MM.1S (cell line): ENCODE results near the gene GPC5.

Experiments
- DNase-seq: peaks from one replicate; pipeline ENCODE4 v3.0.0-alpha.2; 2015
- H2AFZ ChIP-seq: fragments of 300-600 bp; sonication (generic); 2 replicates; pipeline ENCODE4 v1.6.0; 2016; ENCODE audit warnings: antibody characterized with exemption, low read length
- H3F3A ChIP-seq: fragments of 300-600 bp; sonication (generic); 2 replicates; pipeline ENCODE4 v1.6.1; 2016; ENCODE audit warnings: mild to moderate bottlenecking, antibody characterized with exemption, low read length, moderate library complexity, mixed read lengths; ENCODE audit not compliant: insufficient read depth
- H3K27ac ChIP-seq: fragments of 300-600 bp; sonication (generic); 2 replicates; pipeline ENCODE4 v1.5.1; 2016; ENCODE audit warnings: mild to moderate bottlenecking, low read length
- H3K27me3 ChIP-seq: fragments of 300-600 bp; sonication (generic); replicated peaks from 2 replicates; pipeline ENCODE4 v1.6.0; 2016; ENCODE audit warnings: low read length; ENCODE audit not compliant: insufficient read depth
- H3K36me3 ChIP-seq: fragments of 300-600 bp; sonication (generic); replicated peaks from 2 replicates; pipeline ENCODE4 v1.6.1; 2016; ENCODE audit warnings: mild to moderate bottlenecking, low read length, mixed read lengths; ENCODE audit not compliant: insufficient read depth
- H3K4me1 ChIP-seq: fragments of 300-600 bp; sonication (generic); 2 replicates; pipeline ENCODE4 v1.6.1; 2016; ENCODE audit warnings: low read length, mixed read lengths
- H3K4me2 ChIP-seq: fragments of 300-600 bp; sonication (generic); 2 replicates; pipeline ENCODE4 v1.6.0; 2016; ENCODE audit warnings: low read depth, low read length
- H3K4me3 ChIP-seq: fragments of 300-600 bp; sonication (generic); 2 replicates; pipeline ENCODE4 v1.5.1; 2016; ENCODE audit warnings: low read length, mixed read lengths
- H3K79me2 ChIP-seq: fragments of 300-600 bp; sonication (generic); 2 replicates; pipeline ENCODE4 v1.6.1; 2016; ENCODE audit warnings: mixed run types, low read length, mixed read lengths
- H3K9ac ChIP-seq: fragments of 300-600 bp; sonication (generic); 2 replicates; pipeline ENCODE4 v1.6.1; 2016; ENCODE audit warnings: low read length, mixed read lengths
- H3K9me2 ChIP-seq: fragments of 300-600 bp; sonication (generic); replicated peaks from 2 replicates; pipeline ENCODE4 v1.6.1; 2016; ENCODE audit warnings: mild to moderate bottlenecking, low read length, mixed read lengths; ENCODE audit not compliant: insufficient read depth
- H3K9me3 ChIP-seq: fragments of 300-600 bp; sonication (generic); replicated peaks from 2 replicates; pipeline ENCODE4 v1.6.1; 2016; ENCODE audit warnings: mild to moderate bottlenecking, low read length, mixed read lengths; ENCODE audit not compliant: insufficient read depth
- H4K20me1 ChIP-seq: fragments of 300-600 bp; sonication (generic); 2 replicates; pipeline ENCODE4 v1.6.1; 2016; ENCODE audit warnings: mild to moderate bottlenecking, low read length, moderate library complexity, mixed read lengths; ENCODE audit not compliant: insufficient read depth
- EZH2 ChIP-seq: fragments of 300-600 bp; sonication (generic); optimal IDR thresholded peaks from 2 replicates; pipeline ENCODE3; 2017; ENCODE audit warnings: low read depth, mild to moderate bottlenecking, antibody characterized with exemption, low read length, mixed read lengths
- EZH2phosphoT487 ChIP-seq: fragments of 300-600 bp; sonication (generic); IDR thresholded peaks from 2 replicates; pipeline ENCODE4 v1.6.1; 2018; ENCODE audit warnings: antibody characterized with exemption, low read length
- TF ChIP-seq, protein P1 (sequence below): fragments of 300-600 bp; sonication (generic); IDR thresholded peaks from 2 replicates; pipeline ENCODE4 v1.5.1; 2016; ENCODE audit warnings: antibody characterized with exemption, low read length, mixed read lengths

The GPC5 gene

GRCh38 chr13:92578358-92578757 lies 1179.9 kb downstream of the GPC5 start:
- Histone ChIP-seq H3K9ac (no peak overlapping the region), H4K20me1 (no peaks in the 10 kb centered on the region), H3K9me2 (no peaks in the 10 kb centered on the region), H3K4me1 (no peaks in the 10 kb centered on the region), H3K4me2 (no peak overlapping the region), H3K27me3 (no peaks in the 10 kb centered on the region), H3K27ac (no peak overlapping the region), H3K79me2 (no peaks in the 10 kb centered on the region), H3K9me3 (no peaks in the 10 kb centered on the region), H3K4me3 (no peak overlapping the region), H2AFZ (no peak overlapping the region), H3F3A (no peaks in the 10 kb centered on the region), H3K36me3 (no peaks in the 10 kb centered on the region)
- no peak for DNase-seq
- TF ChIP-seq, protein P1, sequence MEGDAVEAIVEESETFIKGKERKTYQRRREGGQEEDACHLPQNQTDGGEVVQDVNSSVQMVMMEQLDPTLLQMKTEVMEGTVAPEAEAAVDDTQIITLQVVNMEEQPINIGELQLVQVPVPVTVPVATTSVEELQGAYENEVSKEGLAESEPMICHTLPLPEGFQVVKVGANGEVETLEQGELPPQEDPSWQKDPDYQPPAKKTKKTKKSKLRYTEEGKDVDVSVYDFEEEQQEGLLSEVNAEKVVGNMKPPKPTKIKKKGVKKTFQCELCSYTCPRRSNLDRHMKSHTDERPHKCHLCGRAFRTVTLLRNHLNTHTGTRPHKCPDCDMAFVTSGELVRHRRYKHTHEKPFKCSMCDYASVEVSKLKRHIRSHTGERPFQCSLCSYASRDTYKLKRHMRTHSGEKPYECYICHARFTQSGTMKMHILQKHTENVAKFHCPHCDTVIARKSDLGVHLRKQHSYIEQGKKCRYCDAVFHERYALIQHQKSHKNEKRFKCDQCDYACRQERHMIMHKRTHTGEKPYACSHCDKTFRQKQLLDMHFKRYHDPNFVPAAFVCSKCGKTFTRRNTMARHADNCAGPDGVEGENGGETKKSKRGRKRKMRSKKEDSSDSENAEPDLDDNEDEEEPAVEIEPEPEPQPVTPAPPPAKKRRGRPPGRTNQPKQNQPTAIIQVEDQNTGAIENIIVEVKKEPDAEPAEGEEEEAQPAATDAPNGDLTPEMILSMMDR, result no peak
- TF ChIP-seq EZH2phosphoT487 (no peak), EZH2 (no peak)

DNA sequence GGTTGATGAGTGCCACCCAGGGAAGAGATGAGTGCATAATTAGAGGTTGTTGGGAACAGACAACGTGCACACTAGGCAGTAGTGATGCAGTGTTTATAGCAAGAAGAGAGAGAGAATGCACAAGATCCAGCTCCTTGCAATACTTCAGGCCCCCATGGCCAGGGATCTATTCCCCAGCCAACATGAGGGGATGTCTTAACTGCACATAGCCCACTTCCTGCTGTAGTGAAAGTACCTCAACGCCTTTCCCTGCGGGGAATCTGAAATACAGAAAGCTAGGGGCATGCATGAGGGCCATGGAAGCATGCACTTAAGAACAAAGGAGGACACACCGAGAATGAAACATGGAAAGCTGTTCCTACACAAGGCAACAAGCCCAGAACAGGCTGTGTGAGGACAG lies 1191.5 kb downstream of the GPC5 start:
- no peaks in the 10 kb centered on the region for H3K9me2 ChIP-seq
- no peak overlapping the region for H3K4me2 ChIP-seq
- TF ChIP-seq EZH2, result no peak
- no peak for TF ChIP-seq EZH2phosphoT487
- TF ChIP-seq, protein P1, result no peak
- H3F3A ChIP-seq, result no peaks in the 10 kb centered on the region
- no peak overlapping the region for H3K9ac ChIP-seq
- H3K9me3 ChIP-seq, result no peaks in the 10 kb centered on the region
- H3K36me3 ChIP-seq, result no peaks in the 10 kb centered on the region
- no peak overlapping the region for H2AFZ ChIP-seq
- no peaks in the 10 kb centered on the region for H3K27me3 ChIP-seq
- H4K20me1 ChIP-seq, result no peaks in the 10 kb centered on the region
- H3K4me1 ChIP-seq, result no peaks in the 10 kb centered on the region
- no peak overlapping the region for H3K27ac ChIP-seq
- H3K79me2 ChIP-seq, result no peaks in the 10 kb centered on the region
- DNase-seq, result no peak
- H3K4me3 ChIP-seq, result no peak overlapping the region

DNA sequence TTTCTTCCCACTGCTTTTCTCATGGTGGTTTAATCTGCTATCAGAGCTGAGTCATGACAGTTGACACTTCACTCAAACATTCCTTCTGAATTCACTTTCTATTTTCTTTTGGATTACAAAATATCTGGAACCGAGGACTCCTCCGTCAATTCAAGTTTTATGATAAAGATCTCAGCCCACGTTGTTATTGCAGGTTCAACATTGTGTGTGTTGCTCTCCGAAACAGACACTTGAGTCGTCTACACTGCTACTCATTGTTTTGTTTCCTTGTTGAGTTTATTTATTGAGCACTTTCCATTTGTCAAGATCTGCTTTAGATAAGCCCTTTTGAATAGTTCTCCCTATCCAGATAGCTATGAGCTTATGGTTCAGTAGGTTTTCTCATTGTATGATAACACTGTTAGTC lies 1192.1 kb downstream of the GPC5 start:
- Histone ChIP-seq H3F3A (no peaks in the 10 kb centered on the region), H4K20me1 (no peaks in the 10 kb centered on the region), H3K36me3 (no peaks in the 10 kb centered on the region), H3K9me2 (no peaks in the 10 kb centered on the region), H3K9me3 (no peaks in the 10 kb centered on the region), H3K4me3 (no peak overlapping the region), H3K4me2 (no peak overlapping the region), H3K27ac (no peak overlapping the region), H3K9ac (no peak overlapping the region), H3K79me2 (no peaks in the 10 kb centered on the region), H2AFZ (no peak overlapping the region), H3K27me3 (no peaks in the 10 kb centered on the region), H3K4me1 (no peaks in the 10 kb centered on the region)
- DNase-seq, result no peak
- TF ChIP-seq EZH2phosphoT487 (no peak), EZH2 (no peak)
- TF ChIP-seq, protein P1, result no peak

DNA sequence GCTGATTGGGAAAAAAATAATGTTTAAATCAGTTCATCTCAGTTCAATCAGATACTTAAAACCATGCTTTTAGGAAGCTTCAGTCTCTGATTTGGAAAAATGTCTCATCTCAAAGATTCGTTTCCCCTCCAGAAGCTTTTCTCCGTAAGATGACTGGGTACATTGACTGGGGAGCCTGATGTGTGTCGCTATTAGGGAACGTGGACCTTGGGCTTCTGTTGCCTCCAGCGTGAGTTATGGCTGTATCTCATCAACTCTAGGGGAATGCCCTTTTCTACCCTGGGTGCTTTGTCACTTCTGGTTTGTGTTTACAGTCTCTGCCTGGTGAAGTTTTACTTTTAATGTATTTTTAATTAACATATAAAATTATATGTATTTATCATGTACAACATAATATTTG lies 1192.7 kb downstream of the GPC5 start:
- Histone ChIP-seq H3K79me2 (no peaks in the 10 kb centered on the region), H3K4me2 (no peak overlapping the region), H3K27me3 (no peaks in the 10 kb centered on the region), H3K9me2 (no peaks in the 10 kb centered on the region), H3K9ac (no peak overlapping the region), H2AFZ (no peak overlapping the region), H3K36me3 (no peaks in the 10 kb centered on the region), H3K4me1 (no peaks in the 10 kb centered on the region), H3K9me3 (no peaks in the 10 kb centered on the region), H3K4me3 (no peak overlapping the region), H3K27ac (no peak overlapping the region), H3F3A (no peaks in the 10 kb centered on the region), H4K20me1 (no peaks in the 10 kb centered on the region)
- TF ChIP-seq EZH2 (no peak), EZH2phosphoT487 (no peak)
- TF ChIP-seq, protein P1, result no peak
- no peak for DNase-seq
